GM18519 (cell line): Measurements from ENCODE around the gene CAMSAP2.

Experiments used
- ATAC-seq: cut with Tn5 transposase; IDR thresholded peaks from one replicate; pipeline ENCODE4 v1.9.1; 2021; ENCODE audit warnings: mild to moderate bottlenecking, moderate library complexity; ENCODE audit not compliant: unreplicated experiment, low FRiP score

CAMSAP2 gene

DNA sequence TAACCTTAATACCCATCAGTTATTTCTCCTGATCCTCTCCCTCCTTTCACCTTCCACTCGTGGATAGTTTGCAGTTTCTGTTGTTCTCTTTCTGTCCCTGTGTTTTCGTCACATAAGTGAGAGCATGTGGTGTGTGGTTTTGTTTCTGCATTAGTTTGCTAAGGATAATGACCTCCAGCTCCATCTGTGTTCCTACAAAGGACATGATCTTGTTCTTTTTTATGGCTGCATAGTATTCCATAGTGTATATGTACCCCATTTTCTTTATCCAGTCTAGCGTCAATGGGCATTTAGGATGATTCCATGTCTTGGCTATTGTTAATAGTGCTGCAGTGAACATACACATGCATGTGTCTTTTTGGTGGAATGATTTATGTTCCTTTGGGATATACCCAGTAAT, 97.5 kb downstream of the CAMSAP2 start:
- ATAC-seq, result no peak

DNA sequence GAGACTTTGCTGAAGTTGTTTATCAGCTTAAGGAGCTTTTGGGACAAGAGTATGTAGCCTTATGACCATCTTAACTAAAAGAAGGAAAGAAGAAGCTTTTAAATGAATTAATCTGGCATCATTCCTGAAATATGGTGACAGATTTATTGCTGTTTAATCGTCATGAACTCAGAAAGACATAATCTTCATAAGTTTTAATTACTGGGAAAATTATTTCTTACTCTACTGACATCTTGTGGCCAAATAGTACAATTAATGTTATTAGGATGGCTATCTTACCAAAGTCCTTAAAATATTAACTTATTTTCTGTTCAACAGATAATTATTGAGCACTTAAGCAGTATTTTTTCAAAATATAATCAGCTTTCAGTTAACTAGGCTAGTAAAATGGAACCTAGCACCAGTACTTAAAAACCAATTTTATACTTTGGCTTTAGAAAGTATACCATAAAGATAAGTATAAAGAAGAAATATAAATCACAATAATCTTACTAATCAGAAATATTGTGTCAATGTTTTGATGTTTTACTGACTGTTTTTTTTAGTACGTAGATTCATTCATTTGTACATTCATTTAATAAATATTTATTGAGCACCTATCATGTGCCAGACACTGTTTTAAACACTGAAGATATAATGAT, 99.4 kb downstream of the CAMSAP2 start:
- ATAC-seq, result no peak

GRCh38 chr1:200838676-200839445, 100.2 kb downstream of the CAMSAP2 start:
- ATAC-seq, result no peak

GRCh38 chr1:200845360-200845759, 106.7 kb downstream of the CAMSAP2 start:
- ATAC-seq, result no peak

- no peak for ATAC-seq
Measured at GRCh38 chr1:200846398-200846797, 107.7 kb downstream of the CAMSAP2 start.

DNA sequence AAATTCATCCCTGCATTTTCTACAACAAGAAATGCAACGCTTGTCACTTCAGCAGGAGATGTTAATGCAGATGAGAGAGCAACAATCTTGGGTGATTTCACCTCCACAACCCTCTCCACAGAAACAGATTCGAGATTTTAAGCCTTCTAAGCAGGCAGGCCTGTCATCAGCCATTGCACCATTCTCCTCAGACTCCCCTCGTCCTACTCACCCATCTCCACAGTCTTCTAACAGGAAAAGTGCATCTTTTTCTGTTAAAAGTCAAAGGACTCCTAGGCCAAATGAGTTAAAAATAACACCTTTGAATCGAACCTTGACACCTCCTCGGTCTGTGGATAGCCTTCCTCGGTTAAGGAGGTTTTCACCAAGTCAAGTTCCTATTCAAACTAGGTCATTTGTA, 110.7 kb downstream of the CAMSAP2 start:
- no peak for ATAC-seq

DNA sequence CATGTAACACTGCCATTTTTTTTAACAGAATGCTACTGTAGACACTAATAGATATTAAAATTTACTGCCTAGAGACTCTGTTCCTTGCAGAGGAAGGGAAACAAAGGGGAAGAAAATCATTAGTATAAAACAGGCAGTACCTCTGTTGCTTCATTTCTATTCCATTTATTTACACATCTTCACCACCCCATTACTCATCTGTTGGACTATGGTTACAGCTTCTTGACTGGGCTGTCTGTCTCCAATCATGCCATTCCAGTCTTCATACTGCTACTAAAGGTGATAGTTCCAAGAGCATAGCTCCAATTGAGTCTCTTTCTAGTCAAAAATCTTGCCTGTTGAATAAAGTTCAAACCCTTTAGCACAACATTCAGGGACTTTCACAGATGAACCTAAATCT, 111.9 kb downstream of the CAMSAP2 start:
- no peak for ATAC-seq

GRCh38 chr1:200856716-200857357, 118.1 kb downstream of the CAMSAP2 start:
- ATAC-seq, result no peak

DNA sequence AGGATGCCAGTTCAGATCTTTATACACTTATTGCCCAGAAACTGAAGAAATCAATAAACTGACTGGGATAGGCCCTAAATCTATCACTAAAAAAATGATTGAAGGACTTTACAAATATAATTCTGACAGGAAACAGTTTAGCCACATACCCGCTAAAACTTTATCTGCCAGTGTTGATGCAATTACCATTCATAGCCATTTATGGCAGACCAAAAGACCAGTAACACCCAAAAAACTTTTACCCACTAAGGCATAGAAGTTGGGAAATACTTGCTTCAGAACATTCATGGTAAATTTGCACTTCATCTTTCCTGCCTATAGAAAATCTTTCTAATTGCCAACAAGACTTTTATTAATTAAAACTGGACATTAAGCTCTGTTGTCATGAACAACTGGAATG, 119.1 kb downstream of the CAMSAP2 start:
- no peak for ATAC-seq

DNA sequence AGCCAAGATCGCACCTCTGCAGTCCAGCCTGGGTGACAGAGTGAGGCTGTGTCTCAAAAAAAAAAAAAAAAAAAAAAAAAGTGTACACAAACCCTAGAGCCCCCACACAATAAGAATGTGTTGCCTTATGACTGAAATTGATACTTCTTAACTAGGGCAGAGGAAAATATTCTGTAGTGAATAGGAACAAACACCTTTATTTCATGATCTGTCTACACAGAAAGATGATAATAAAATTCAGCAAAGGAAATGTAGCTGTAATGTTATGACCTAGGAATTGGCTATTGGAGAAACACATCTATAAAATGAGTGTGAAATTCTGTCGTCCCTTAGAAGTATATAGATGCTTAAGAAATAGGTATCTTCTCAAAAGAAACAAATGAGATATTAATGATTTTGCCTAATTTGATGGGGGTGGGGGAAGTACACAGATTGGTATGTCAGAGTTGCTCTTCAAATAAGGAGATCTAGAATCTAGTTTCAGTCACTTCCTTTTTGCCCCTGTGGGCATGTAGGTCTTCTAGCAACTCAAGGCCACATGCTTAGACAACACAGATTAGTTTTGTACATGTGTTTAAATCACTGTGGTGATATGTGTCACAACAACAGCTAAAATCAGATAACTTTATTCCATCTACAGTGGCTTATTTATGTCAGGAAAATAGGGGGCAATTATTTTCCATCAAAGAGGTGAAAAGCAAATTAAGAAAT, 123.4 kb downstream of the CAMSAP2 start:
- ATAC-seq, result no peak

DNA sequence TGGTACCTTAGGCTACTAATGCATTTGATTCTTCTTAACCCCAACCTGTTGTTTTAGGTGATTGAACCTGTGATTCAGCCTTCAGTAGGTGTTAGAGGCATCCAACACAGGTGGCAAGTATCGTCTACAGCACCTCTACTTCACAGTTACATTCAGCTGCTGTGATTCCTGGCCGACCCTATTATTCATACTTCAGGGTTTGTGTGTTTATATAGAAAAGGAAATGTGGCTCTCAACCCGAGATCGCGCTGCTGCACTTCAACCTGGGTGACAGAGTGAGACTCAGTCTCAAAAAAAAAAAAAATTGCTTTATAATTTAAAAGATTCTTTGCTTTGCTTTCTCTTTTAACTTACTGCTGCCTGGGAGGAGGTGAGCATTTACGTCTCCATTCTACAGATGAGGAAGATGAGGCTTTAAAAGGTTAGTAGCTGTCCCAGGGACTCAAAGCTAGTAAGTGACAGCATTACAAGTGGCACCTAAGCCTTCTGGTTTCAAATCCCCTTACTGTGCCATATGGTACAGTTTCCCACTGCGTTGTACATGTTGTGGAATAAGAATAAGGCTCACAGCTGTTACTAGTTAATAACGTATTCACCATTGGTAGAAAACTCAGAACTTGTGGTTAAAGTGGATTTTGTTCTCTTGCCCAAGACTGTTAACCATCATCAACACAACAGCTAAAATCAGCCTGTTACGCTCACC, 124.2 kb downstream of the CAMSAP2 start:
- no peak for ATAC-seq

- no peak for ATAC-seq
Measured at GRCh38 chr1:200866116-200866515, 127.4 kb downstream of the CAMSAP2 start.

DNA sequence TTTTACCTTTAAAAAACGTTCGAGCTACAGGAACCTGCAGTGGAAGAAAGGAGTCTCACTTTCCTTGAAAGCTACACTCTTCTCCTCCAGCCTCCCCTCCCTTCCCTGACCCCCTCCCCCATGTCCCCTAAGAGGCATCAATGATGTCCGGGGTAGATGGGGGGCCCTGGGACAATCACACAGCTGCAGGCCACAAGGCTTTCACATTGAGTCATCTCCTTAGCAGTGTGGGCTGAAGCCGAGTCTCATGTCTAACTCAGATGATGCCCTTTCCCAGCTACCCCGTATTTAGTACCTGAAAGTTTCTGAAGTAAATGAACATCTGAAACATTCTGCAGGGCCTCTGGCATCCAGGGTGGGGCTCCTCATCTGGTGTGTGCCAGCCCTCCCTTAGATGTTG, 127.8 kb downstream of the CAMSAP2 start:
- ATAC-seq, result peak; percentile 74

- no peak for ATAC-seq
Measured at GRCh38 chr1:200867018-200867811, 128.5 kb downstream of the CAMSAP2 start.

- ATAC-seq, result no peak
Measured at GRCh38 chr1:200869376-200869752, 130.7 kb downstream of the CAMSAP2 start.

GRCh38 chr1:200869753-200870391, 131.2 kb downstream of the CAMSAP2 start:
- peak; percentile 26 for ATAC-seq

DNA sequence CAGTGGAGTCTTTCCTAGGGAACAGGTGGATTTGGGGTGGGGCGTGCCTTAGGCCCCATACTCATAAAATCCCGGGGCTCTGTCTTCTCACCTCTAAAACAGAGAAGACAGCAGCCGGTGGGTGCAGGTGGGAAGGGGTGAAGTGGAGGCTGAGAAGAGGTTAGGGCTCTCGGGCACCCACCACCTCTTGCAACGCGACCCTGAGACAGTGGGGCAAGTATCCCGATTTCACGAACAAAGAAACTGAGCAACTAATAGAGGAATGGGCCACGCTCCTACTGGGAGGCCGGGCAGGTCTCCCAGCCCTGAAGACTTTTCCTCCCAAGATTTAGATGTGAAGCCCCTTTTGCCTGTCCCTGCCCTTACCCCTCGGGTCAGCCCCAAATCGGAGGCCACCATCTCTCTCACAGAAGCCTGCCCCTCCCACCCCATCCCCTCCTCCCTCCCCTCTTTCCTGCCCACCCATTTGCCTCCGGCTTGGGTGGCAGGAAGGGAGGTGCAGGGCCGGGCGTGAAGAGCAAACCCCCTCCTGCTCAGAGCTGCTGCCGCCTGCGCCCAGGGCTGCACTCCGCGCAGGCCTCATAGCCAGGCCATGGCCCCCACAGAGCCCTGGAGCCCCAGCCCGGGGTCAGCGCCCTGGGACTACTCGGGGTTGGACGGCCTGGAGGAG, 133.9 kb downstream of the CAMSAP2 start, which contains the start of gene GPR25:
Gene GPR25, plus strand, starts transcription at position 536 of the 670 bp plus-strand sequence. Its CDS starts 57 bp downstream, at position 593.
- no peak for ATAC-seq

DNA sequence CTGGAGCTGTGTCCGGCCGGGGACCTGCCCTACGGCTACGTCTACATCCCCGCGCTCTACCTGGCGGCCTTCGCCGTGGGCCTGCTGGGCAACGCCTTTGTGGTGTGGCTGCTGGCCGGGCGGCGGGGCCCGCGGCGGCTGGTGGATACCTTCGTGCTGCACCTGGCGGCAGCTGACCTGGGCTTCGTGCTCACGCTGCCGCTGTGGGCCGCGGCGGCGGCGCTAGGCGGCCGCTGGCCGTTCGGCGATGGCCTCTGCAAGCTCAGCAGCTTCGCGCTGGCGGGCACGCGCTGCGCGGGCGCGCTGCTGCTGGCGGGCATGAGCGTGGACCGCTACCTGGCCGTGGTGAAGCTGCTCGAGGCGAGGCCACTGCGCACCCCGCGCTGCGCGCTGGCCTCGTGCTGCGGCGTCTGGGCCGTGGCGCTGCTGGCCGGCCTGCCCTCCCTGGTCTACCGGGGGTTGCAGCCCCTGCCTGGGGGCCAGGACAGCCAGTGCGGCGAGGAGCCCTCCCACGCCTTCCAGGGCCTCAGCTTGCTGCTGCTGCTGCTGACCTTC, 134.5 kb downstream of the CAMSAP2 start:
- ATAC-seq, result no peak
